Lower leg skin (tissue), 3 donors: ENCODE results near the gene HSPB6.

Experiments used
- CTCF ChIP-seq, 3 donors: fragments of 450-650 bp; IDR thresholded peaks; one replicate each; pipeline ENCODE4 v1.5.1; 2016; ENCODE audit warnings: antibody characterized with exemption in 3 of 3, mild to moderate bottlenecking in 3 of 3, moderate library complexity in 2 of 3
- POLR2A ChIP-seq, 2 donors: fragments of 450-650 bp; IDR thresholded peaks; one replicate each; pipeline ENCODE4 v1.6.1; 2016 to 2017; ENCODE audit warnings: antibody characterized with exemption in 2 of 2, mild to moderate bottlenecking in 1 of 2, moderate library complexity in 1 of 2

- no peak for TF ChIP-seq CTCF (IDR thresholded peaks at IDR 0.05)
- TF ChIP-seq POLR2A (IDR thresholded peaks at IDR 0.05): no peak
Observed at GRCh38 chr19:35727956-35728706, 28.7 kb downstream of the HSPB6 start.
